Right hindlimb (tissue), 1 donor: ENCODE results near the gene SLC5A1.

Experiments used
- DNase-seq: peaks from one replicate; pipeline ENCODE4 v3.0.0-alpha.2; 2018

SLC5A1 gene

DNA sequence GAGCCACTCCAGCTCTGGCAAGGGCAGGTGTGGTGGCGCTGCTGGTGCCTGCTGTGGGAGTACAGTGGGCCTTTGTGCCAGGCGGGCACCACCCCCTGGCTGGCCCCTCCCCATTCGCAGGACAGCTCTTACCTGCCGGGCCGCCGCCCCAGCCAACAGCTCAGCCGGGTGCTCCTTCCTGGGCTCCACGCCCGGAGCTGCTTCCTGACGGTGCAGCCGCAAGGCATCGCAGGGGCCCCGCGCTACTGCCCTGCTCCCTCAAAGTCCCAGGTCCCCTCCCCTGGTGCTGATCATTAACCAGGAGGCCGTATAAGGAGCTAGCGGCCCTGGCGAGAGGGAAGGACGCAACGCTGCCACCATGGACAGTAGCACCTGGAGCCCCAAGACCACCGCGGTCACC lies at the start of gene SLC5A1:
TSS of gene SLC5A1 (plus strand) at position 338 of the 400 bp plus-strand sequence. CDS start at position 359, 21 bp downstream.
- DNase-seq: no peak

DNA sequence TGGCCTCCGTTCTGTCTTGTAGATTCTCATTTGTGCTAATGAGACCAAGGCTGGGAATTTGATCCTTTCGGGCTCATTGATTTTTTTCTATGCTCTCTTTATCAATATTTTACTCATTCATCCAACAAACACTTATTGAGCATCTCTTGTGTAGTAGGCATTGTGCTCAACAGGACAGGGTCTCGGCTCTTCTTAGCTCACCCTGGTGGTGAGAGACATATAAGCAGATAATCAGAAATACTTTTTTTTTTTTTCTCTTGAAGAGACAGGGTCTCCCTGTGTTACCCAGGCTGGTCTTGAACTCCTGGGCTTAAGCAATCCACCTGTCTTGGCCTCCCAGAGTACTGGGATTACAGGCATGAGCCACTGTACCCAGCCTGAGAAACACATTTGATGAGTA lies 48.0 kb upstream of the SLC5A1 start:
- DNase-seq: no peak

GRCh38 chr22:31995807-31996206 lies 47.3 kb upstream of the SLC5A1 start:
- no peak for DNase-seq

DNA sequence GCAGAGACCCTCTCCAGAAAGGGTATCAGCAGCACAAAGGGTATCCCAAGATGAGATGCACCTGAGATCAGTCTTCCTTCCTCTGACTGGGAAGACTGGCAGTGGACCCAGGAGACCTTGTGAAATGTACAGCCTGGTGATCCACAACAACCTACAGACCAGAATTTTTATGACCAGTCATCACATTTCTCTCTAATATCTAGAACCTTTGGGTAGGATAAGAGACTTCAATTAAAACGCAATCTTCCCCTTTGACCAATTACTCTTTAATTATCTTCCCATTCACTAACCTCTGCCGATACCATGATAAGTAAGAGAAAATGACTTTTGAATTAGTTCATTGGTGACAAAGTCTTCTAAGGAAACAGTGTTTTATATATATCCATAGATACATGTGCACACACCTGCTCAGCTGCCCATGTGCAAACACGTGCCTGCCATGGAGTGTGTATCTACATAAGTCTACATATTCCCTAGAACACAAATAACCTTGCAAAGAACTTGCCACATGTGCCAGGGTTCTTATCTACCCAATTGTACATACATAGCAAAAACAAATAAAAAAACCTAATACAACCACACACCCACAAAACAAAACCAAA lies 44.2 kb upstream of the SLC5A1 start:
- DNase-seq: no peak

DNA sequence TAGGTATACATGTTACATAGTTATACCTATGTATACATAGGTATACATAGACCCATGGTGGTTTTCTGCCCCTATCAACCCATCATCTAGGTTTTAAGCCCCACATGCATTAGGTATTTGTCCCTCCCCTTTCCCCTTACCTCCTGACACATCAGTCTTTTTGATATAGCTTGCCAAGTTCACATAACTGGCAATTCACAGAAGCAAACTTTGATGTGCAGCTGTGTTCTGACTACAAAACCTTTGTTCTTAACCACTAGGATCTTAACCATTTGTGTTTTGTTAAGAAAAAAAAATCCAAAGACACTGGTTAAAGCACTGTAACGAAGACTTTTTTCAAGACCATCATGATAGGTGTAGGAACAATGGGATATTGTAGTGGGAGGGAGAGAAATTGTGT lies 42.9 kb upstream of the SLC5A1 start:
- DNase-seq: no peak

- DNase-seq: no peak
These were observed 37.6 kb upstream of the SLC5A1 start for GRCh38 chr22:32005453-32005852.

DNA sequence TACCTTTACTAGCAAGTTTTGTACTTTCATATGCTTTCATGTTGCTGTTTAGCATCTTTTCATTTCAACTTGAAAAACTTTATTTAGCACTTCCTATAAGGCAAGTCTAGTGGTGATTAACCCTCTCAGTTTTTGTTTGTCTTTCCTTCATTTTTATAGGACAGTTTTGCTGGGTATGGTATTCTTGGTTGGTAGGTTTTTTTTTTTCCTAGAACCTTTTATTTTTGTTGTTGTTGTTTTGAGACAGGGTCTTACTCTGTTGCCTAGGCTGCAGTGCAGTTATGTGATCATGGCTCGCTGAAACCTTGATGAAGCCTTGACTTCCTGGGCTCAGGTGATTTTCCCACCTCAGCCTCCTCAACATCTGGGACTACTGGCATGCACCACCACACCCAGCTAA lies 29.9 kb upstream of the SLC5A1 start:
- no peak for DNase-seq

DNA sequence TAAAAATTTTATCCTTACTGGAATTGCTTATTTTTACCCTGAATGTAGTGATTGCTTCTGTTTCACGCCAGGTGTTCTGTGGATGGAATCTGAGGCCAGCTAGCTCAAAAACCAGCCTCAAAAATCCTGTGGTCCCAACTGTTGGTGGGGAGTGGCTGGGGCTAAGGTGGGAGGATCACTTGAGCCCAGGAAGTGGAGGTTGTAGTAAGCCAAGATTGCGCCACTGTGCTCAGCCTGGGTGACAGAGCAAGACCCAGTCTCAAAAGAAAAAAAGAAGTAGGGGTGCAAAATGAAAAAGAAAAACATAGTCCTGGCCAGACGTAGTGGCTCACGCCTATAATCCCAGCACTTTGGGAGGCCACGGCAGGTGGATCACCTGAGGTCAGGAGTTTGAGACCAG lies 27.0 kb upstream of the SLC5A1 start:
- no peak for DNase-seq

GRCh38 chr22:32018056-32018455 lies 25.0 kb upstream of the SLC5A1 start:
- DNase-seq: no peak

DNA sequence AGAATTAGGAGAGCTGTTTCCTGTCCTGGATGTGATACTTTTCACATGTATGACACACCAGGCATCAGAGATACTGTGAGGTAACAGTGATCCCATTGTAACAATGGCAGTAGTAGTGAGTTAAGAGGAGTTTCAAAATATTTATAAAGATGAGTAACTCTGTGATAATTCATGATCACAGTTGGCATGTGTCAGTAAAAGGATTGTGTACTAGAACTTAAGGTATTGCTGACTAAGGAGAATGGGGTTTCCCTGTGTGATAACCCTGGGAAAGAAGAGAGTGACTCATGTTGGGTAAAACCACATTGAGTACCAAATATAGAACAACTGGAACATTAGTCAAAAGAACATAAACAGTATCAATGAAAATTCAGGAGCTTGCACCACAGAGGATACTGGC lies 22.9 kb upstream of the SLC5A1 start:
- no peak for DNase-seq

- no peak for DNase-seq
These were observed 21.3 kb upstream of the SLC5A1 start for GRCh38 chr22:32021716-32022115.

- DNase-seq: no peak
These were observed 19.7 kb upstream of the SLC5A1 start for GRCh38 chr22:32023251-32023827.

GRCh38 chr22:32024796-32025195 lies 18.3 kb upstream of the SLC5A1 start:
- no peak for DNase-seq

- DNase-seq: no peak
These were observed 12.4 kb upstream of the SLC5A1 start for GRCh38 chr22:32030518-32031247.

GRCh38 chr22:32031466-32031865 lies 11.6 kb upstream of the SLC5A1 start:
- DNase-seq: no peak

DNA sequence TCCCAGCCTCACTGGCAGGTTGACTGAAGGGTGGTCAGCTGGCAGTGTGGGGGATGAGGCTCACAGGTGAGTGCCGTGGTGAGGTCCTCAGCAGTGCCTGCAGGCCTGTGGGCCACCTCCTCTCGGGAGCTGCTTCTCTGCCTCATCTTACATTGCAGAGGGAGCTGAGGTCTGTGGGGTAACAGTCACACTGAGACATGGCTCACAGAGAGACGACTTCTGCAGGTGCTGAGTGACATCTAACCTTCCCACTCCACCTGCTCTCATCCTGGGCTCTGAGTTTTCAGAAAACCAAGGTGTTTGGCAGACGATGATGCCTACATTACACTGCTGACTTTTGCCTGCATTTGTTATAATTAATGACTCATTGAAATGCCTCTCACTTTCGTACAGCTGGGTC lies 8.8 kb upstream of the SLC5A1 start:
- no peak for DNase-seq

- DNase-seq: no peak
These were observed 5.8 kb upstream of the SLC5A1 start for GRCh38 chr22:32037236-32037635.

- DNase-seq: no peak
These were observed 2.6 kb upstream of the SLC5A1 start for GRCh38 chr22:32040324-32040904.

- no peak for DNase-seq
These were observed 330 bp downstream of the SLC5A1 start for GRCh38 chr22:32043391-32043790.

DNA sequence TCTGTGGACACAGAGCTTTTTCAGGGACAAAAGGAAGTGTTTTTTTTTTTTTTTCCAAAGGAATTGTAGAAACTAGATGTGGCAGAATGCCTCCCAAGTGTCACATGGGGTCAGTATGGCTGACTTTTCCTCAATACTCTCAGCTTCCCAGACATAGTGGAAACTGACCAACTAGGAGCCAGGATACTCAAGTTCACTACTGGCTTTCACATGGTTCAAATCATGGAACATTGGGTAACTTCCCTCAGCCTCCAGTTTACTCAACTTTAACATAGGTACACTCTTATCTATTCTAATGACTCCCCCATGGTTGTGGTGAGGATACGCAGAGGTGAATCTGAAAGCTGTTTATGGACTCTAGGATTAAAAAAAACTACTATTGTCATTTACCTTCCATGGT lies 1.4 kb downstream of the SLC5A1 start:
- no peak for DNase-seq

GRCh38 chr22:32044913-32045312 lies 1.9 kb downstream of the SLC5A1 start:
- DNase-seq: peak; percentile 49

GRCh38 chr22:32048069-32048468 lies 5.0 kb downstream of the SLC5A1 start:
- DNase-seq: no peak

DNA sequence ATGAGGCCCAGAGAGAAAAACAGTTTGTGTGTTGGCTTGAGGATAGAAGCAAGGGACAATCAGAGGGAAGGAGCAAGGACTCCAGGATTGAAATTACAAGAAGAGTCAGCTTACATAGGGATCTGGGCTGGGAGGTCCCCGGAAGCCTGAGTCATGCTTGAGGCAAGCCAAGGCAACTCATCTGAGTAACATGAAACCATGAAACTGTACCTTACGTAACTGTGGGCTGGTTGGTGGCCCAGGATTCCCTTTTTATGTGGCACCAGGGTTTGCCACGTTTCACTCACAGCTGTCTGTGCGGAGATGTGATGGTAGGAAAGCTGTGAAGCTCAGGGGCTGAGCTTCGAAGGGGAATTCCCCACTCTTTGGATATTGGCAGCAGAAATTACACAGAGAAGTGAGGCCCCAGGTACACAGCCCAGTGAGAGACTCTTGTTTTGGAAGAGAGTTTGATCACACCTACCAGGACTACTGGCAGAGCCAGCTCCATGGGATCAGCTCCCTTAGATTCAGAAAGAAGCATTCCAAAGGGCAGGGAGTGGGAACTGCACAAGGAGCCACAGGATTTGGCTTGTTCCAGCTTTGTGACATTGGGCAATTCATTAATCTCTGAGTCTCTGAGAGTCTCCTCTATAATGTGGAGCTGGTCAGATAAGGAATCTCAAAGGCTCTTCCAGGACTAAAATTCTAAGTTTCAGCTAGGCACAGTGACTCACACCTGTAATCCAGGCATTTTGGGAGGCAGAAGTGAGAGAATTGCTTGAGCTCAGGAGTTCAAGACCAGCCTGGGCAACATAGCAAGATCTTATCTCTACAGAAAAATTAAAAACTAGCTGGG lies 7.8 kb downstream of the SLC5A1 start:
- DNase-seq: peak; percentile 44
